Glomerular visceral epithelial cell (primary cell): ENCODE measurements around the gene UST.
"Not testable (repeated sequence)": the region's sequence is repeated elsewhere in the genome, so short reads cannot be mapped to it uniquely, and the experiment has no call there.

Source experiments
- DNase-seq: peaks from one replicate; pipeline ENCODE4 v3.0.0-alpha.2; 2016; ENCODE audit errors: extremely low spot score

The UST gene

GRCh38 chr6:148765898-148766808 is 19.3 kb downstream of the UST start:
- no peak for DNase-seq

- no peak for DNase-seq
Measured at GRCh38 chr6:148768646-148769270, 21.9 kb downstream of the UST start.

GRCh38 chr6:148769304-148769968 is 22.6 kb downstream of the UST start:
- DNase-seq, result no peak

GRCh38 chr6:148770408-148771211 is 23.8 kb downstream of the UST start:
- no peak for DNase-seq

- no peak for DNase-seq
Measured at GRCh38 chr6:148771212-148771601, 24.4 kb downstream of the UST start.

- DNase-seq, result no peak
Measured at GRCh38 chr6:148771896-148772554, 25.2 kb downstream of the UST start.

- DNase-seq, result no peak
Measured at GRCh38 chr6:148775161-148775560, 28.3 kb downstream of the UST start.

- DNase-seq, result no peak
Measured at GRCh38 chr6:148776321-148777308, 29.8 kb downstream of the UST start.

GRCh38 chr6:148779142-148779562 is 32.3 kb downstream of the UST start:
- DNase-seq, result no peak

GRCh38 chr6:148780423-148780822 is 33.6 kb downstream of the UST start:
- not testable (repeated sequence) for DNase-seq

GRCh38 chr6:148780918-148781436 is 34.1 kb downstream of the UST start:
- no peak for DNase-seq

GRCh38 chr6:148789948-148790347 is 43.1 kb downstream of the UST start:
- DNase-seq, result no peak

- DNase-seq, result no peak
Measured at GRCh38 chr6:148790404-148790803, 43.6 kb downstream of the UST start.

GRCh38 chr6:148790817-148791216 is 44.0 kb downstream of the UST start:
- DNase-seq, result peak; percentile 45

- no peak for DNase-seq
Measured at GRCh38 chr6:148791372-148791771, 44.5 kb downstream of the UST start.

- DNase-seq, result no peak
Measured at GRCh38 chr6:148793721-148794120, 46.9 kb downstream of the UST start.

- DNase-seq, result no peak
Measured at GRCh38 chr6:148794797-148795196, 48.0 kb downstream of the UST start.

GRCh38 chr6:148795563-148795962 is 48.7 kb downstream of the UST start:
- no peak for DNase-seq

GRCh38 chr6:148799647-148800046 is 52.8 kb downstream of the UST start:
- DNase-seq, result no peak

- DNase-seq, result no peak
Measured at GRCh38 chr6:148800536-148800935, 53.7 kb downstream of the UST start.
